CD4-positive, alpha-beta T cell treated with Interferon alpha-2 for 1 hour (primary cell): Measurements from ENCODE around the gene RNF187.
"Not testable (repeated sequence)": the region's sequence is repeated elsewhere in the genome, so short reads cannot be mapped to it uniquely, and the experiment has no call there.

Source experiments
- DNase-seq, 2 donors: peaks; one replicate each; pipeline ENCODE4 v3.0.0-alpha.2; 2020 to 2022

Gene RNF187

DNA sequence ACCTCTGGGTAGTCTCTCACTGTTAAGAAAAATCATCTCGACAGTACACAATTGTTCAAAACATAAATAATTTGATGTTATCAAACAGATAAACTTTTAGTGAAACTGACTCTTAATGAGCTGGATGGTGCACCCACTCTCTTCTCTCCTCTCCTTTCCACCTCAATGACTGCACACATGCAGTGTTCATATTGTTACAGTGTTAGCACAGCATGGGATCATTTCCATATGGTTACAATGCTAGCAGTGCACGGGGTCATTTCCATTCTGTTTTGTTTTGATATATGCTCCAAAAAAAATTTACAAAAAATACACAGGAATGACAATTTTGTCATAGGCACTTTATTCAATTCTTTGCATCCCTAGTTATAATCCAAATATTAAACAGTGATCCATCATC is 26.4 kb upstream of the RNF187 start:
- no peak for DNase-seq

GRCh38 chr1:228462560-228462959 is 24.6 kb upstream of the RNF187 start:
- DNase-seq: no peak

DNA sequence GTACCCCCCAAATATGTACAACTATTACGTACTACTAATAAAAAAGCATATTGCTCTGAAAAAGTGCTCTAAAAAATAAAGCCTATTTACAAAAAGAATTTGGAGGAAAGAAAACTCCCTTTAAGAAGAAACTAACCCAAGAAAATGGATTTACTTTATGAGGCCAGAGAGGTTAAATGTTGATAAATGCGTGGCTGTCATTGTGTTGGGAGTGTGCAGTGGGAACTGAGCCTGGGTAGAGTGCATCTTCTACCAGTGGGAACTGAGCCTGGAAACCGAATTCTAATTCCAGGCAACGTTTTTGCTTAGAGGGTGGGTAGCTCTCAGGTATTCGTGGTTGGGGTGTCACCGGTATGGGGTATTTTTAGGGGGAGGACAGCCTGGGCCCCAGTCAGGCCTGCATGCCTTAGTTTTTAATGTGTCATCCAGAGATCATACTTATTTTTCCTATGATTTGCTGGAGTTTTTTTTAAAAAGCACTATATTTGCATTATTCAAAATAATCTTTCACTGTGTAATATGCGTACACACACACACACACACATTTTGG is 24.1 kb upstream of the RNF187 start:
- DNase-seq: no peak

DNA sequence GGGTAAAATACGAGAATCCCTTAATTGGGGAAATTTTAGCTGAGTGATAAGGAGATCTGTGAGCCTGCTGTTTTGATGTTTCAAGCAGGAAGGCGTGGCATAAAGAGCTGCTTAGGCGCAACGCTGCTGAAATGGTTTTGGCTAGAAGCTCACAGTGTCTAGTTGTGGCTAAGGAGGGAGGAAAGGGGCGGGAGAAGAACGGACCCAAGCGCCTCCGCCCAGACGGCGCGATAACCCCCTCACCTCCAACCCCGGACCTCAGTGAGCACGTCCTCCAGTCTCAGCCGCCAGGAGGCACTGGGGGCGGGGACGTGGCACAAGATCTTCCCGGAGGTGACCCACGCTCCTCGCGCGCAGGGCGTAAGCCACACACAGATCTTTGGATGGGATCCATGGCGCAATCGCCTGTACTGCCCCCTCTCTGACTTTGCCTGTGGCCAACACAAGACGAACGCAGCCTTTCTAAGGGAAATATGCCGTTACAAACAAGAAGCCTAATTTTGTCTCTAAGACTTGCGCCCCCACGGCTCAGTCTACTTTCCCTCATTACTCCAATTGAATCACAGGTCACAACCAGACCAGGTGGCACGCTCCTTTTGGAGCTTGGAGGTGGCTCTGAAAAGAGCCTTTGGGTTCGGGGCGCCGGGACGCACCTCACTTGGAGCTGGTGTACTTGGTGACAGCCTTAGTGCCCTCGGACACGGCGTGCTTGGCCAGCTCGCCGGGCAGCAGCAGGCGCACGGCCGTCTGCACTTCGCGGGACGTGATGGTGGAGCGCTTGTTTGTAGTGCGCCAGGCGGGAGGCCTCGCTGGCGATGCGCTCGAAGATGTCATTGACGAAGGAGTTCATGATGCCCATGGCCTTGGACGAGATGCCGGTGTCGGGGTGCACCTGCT is 23.4 kb upstream of the RNF187 start:
- peak; percentile 52 to 71 for DNase-seq

DNA sequence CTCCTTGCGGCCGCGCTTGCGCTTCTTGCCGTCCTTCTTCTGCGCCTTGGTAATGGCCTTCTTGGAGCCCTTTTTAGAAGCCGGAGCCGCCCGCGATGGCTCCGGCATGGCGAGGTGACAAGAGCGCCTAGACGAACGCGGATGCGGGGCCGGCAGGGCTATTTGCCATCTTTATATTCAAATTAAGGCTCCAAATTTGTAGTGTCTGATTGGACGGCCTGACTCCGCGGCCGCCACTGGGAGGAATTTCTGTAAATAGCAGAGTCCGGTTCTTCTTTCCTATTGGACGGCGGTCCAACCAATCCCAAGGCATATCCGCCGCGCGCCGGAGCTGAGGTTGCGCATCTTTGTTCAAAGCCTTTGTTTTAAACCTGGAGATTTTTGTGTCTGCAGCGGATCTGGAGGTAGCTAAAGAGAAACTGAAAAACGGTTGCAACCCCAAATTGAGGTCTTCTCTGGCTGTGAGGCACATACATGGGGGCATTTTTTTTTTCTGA is 22.6 kb upstream of the RNF187 start:
- peak; percentile 86 to 94 for DNase-seq

- DNase-seq: no peak
Measured at GRCh38 chr1:228465141-228465540, 22.0 kb upstream of the RNF187 start.

- DNase-seq: peak in 1 of 2 donors; percentile 45
Measured at GRCh38 chr1:228465571-228466146, 21.5 kb upstream of the RNF187 start.

GRCh38 chr1:228468188-228468587 is 19.0 kb upstream of the RNF187 start:
- DNase-seq: not testable (repeated sequence)

DNA sequence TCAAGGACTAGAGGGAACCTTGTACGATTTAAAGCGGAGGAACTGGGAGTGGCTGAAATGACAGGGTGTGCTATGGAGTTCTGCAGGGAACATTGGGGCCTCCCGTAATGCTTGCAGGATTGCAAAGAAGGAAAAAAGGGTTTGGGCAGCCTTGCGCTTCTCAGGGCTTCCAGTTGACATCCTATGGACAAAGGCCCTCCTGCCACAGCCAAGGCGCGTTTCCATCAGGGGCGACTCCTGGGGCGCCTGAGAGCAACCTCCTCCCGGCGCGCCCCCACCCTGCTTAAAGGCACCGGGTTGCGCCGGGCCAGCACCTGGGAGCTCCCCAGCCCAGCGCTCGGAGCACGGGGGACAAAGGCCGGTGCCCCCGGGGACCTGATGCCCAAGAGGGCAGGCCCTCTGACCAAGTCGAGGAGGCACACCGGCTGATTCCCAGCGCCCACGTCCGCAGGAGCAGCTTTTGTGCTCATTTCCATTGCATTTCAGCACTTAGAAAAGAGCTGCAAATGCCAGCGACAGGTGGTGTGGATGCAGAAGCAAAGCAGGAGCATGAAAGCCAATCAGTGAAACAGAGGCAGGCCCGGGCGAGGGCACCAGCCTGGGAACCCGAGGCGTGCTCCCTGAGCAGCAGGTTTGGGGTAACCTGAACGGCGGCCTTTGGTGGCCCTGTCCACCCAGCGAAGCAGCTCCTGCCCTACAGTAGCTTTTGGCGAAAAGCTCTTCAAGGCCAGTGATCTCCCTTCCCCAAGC is 17.6 kb upstream of the RNF187 start:
- DNase-seq: no peak

GRCh38 chr1:228471154-228471761 is 15.9 kb upstream of the RNF187 start:
- no peak for DNase-seq

GRCh38 chr1:228471762-228472398 is 15.3 kb upstream of the RNF187 start:
- peak; percentile 36 to 63 for DNase-seq

- no peak for DNase-seq
Measured at GRCh38 chr1:228472655-228473054, 14.5 kb upstream of the RNF187 start.

- no peak for DNase-seq
Measured at GRCh38 chr1:228474507-228474906, 12.7 kb upstream of the RNF187 start.

DNA sequence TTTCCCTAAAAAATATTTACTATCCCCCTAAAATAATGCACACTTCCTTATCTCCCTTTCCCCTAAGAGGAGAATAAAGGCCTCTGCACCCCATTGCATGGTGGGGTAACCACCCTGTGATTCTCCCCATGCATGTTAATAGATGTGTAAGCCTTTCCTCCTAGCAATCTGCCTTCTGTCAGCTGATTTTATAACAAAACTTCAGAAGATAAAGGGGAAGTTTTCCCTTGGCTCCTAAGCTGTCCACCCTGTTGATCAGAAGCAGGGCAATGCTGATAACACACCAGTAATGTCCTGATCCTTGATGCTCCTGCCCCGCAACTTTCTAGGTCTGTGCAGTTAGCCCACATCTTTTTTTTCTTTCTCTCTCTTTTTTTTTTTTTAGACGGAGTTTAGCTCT is 11.4 kb upstream of the RNF187 start:
- DNase-seq: no peak

GRCh38 chr1:228477263-228477662 is 9.9 kb upstream of the RNF187 start:
- no peak for DNase-seq

- DNase-seq: no peak
Measured at GRCh38 chr1:228478326-228478725, 8.9 kb upstream of the RNF187 start.

DNA sequence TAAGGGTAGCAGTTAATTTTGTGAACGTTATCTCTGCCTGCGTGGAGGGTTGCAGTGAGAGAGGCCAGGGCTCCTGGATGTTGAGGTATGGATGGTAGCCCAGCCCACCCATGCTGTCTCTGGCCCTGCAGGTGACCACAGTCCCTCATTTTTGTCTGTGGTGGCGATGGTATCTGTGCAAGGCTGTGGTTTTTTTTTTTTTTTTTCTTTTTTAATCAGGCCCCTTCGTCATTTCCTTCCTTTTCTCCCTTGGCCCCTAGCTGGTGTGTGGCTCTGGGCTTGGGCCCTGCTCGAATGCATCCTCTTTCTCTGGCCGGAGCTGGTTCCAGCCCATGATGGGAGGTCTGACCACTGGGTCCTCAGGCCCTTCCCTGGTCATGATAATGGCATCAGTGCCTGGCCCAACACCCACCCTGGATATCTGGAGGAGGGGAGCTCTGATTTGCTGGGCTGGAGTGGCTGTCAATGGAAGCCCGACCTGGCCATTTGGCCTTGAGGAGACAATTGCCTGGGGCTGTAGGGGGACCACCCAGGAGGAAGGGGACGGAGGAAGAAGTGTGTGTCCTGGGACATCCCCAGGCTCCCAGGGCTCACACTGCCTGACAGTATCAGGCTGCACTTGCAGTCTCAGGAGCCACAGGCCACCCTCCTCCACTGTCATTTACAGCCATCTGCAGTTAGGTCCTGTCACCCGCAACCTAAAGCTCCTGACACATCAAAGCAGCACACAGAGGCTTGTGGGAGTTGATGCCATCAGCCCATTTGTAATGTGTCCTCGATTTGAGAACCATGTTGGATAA is 8.1 kb upstream of the RNF187 start:
- DNase-seq: peak; percentile 11 to 27

DNA sequence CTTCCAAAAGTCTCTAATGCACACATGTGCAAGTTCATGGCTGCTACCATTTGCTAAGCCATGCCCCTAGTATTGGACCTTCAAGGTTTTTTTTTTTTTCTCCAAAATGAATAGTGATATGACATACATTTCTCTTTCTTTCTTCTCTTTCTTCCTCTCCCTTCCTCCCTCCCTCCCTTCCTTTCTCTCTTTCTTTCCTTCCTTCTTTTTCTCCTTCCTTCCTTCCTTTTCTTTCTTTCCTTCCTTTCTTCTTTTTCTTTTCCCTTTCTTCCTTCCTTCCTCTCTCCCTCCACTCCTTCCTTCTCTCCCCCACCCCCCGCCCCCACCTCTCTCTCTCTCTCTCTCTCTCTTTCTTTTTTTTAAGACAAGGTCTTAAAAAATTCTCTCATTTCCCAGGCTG is 3.4 kb upstream of the RNF187 start:
- DNase-seq: no peak

DNA sequence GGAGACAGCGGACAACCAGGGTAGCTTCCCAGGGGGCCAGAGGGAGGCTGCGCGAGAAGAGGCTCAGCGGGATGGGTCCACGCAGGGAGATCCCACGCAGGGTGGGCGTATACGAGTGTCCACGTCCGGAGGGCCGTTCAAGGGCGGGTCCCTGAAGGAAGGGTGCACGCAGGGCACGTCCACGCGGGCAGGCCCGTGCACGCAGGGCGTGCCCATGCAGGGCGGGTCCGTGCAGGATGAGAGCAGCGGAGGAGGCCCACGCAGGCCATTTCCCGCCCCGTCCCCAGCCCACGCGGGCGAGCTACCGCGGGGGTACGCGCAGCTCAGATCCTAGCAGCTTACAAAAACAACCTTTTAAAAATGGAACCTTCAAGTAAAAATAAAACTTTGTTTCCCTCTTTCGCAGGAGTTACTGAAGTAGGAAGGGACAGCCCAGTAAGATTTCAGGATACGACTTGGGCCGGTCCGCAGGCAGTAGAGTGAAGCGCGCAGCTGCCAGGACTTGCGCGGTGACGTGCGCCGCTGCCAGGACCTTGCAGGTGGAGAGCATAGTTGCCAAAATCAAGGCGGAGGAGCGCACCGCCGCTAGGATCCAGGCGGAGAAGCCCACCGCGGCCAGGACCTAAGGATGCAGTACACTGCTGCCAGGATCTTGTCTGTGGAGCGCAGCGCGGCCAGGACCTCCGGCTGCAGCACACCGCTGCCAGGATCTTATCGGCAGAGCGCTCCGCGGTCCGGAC is 416 bp upstream of the RNF187 start:
- peak; percentile 83 to 84 for DNase-seq

GRCh38 chr1:228488125-228488817 is 1.1 kb downstream of the RNF187 start:
- no peak for DNase-seq
